Dermis microvascular lymphatic vessel endothelial cell (primary cell): ENCODE measurements around the gene PDCD5. TPM values are rescaled to one million over a fixed set of nuclear protein-coding genes. Genes with fewer than 3 reads are reported as not detected.
"Not testable (repeated sequence)": the region's sequence is repeated elsewhere in the genome, so short reads cannot be mapped to it uniquely, and the experiment has no call there.

ENCODE experiments used
- DNase-seq, 2 donors: peaks; one replicate each; pipeline versions ENCODE4 v3.0.0 to v3.0.0-alpha.2; 2010; ENCODE audit warnings: low read depth in 2 of 2
- total RNA-seq: library from RNA; depleted of rRNA; stranded (reverse); fragments of >200 nt; gene quantifications from 2 replicates; pipeline ENCODE4 v1.2.1, GENCODE V29; 2014

Gene PDCD5
- total RNA-seq, 1 donor from 2014 or later: 80.7 TPM

GRCh38 chr19:32576790-32577189 is 4.2 kb upstream of the PDCD5 start:
- no peak for DNase-seq

GRCh38 chr19:32580353-32580900 is 563 bp upstream of the PDCD5 start:
- DNase-seq: no peak

GRCh38 chr19:32581705-32582179 is 752 bp downstream of the PDCD5 start:
- peak; percentile 15 to 32 for DNase-seq

DNA sequence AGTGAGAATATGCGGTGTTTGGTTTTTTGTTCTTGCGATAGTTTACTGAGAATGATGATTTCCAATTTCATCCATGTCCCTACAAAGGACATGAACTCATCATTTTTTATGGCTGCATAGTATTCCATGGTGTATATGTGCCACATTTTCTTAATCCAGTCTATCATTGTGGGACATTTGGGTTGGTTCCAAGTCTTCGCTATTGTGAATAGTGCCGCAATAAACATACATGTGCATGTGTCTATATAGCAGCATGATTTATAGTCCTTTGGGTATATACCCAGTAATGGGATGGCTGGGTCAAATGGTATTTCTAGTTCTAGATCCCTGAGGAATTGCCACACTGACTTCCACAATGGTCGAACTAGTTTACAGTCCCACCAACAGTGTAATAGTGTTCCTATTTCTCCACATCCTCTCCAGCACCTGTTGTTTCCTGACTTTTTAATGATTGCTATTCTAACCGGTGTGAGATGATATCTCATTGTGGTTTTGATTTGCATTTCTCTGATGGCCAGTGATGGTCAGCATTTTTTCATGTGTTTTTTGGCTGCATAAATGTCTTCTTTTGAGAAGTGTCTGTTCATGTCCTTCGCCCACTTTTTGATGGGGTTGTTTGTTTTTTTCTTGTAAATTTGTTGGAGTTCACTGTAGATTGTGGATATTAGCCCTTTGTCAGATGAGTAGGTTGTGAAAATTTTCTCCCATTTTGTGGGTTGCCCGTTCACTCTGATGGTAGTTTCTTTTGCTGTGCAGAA is 6.9 kb downstream of the PDCD5 start:
- not testable (repeated sequence) for DNase-seq

GRCh38 chr19:32594021-32594420 is 13.0 kb downstream of the PDCD5 start:
- no peak for DNase-seq

- DNase-seq: no peak
These were observed 14.5 kb downstream of the PDCD5 start for GRCh38 chr19:32595491-32595890.

- DNase-seq: no peak
These were observed 17.0 kb downstream of the PDCD5 start for GRCh38 chr19:32598022-32598421.

GRCh38 chr19:32599258-32599657 is 18.3 kb downstream of the PDCD5 start:
- DNase-seq: no peak

DNA sequence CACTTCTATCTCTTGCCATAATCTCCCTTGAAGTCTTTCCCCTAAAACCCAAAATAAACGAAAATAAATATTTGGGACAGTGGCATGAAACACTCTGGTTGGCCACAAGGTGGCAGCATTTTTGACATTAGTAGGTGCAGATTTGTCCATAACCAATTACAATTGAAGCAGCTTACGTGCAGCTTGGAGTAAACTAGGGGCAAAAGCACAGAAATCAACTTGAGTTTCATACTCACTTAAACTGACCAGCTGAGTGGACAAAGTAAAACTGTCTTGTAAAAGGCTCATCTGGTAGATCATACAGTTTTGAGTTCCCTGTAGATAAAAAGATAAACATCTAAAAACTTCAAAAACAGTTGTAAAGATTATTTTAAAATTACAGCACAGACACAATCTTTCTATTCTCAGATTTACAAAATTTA is 18.8 kb downstream of the PDCD5 start:
- DNase-seq: peak; percentile 57 to 80

DNA sequence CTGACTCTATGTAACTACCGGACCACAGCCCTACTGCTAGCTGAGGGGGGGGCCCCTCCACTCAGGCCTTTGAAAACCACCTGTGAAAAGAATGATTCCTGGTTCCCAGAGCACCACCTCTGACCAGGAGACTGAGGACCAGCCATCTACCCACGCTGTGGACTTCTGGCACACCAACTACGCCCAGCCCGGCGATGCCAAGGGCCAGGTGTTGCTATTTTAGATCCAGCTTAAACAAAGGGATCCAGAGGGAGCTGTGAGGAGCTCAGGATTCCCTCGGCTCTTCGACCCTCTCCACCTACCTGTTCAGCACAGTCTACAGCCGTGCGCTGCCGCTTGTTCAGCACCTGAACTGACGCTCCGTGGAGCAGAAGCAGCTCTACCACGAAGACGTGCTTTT is 23.0 kb downstream of the PDCD5 start:
- DNase-seq: no peak

DNA sequence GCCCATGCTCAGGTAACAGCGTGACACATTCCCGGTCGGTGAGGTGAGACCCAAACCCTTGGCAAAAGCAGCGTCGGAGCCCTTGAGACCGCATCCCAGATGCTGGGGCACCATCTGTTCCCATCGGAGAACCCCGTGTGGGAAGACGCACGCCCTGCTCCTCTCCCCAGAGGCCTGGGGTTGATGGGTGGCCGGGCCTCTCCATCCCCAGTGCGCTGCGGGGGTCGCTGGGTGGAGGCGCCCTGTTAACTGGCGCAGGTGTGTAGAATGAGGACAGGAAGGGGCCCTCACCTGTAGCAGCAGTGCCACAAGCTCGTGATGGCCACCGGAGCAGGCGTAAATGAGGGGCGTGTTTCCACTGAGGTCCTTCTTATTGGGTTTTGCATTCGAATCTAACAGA is 24.6 kb downstream of the PDCD5 start:
- no peak for DNase-seq

- no peak for DNase-seq
These were observed 25.3 kb downstream of the PDCD5 start for GRCh38 chr19:32606289-32606688.

DNA sequence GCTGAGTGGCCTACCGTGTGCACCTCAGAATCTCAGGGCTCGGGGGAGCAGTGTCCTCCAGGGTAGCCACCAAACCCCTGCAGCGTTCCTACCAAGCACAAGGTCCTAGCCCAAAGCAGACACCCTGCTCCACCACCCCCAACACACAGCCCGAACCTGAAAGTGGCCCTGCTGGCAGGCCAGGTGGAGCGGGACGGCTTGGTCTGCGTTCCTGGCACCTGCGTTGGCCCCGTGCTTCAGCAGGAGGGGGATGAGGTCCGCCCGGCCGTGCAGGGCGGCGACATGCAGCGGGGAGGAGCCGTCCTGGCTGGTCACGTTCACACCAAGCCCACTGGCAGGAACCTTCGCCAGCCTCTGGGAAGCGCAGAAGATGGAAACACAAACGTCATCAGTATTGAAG is 26.5 kb downstream of the PDCD5 start:
- DNase-seq: no peak

DNA sequence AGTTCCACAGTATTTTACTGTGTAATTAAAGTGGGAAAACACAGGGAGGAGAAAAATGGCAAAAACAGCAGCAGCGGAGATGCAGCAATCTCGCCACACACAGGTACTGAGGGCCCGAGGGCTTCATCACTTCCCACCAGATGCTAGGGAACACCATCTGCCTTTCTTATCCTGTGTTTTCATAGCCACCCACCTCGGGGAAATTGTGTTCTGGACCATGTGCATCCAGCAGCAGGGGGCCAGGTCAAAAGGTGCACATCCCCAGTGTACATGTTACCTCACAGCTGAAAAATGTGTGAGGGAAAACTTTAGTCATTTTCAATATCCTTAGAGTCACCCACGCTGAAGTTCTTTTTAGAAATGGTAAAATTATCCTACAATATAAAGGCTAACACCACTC is 30.2 kb downstream of the PDCD5 start:
- no peak for DNase-seq

DNA sequence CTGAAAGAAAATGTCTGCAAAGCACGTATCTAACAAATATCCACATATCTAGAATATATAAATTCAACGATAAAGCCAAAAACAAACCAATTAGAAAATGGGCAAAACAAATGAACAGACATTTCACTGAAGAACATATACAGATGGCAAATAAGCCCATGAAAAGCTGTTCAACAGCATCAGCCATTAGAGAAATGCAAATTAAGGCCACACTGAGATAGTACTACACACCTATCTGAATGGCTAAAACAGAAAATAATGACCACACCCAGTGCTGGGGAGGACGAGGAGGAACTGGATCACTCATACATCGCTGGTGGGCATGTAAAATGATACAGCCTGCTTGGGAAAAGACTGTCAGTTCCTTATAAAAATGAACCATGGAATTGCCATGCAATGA is 32.0 kb downstream of the PDCD5 start:
- no peak for DNase-seq

DNA sequence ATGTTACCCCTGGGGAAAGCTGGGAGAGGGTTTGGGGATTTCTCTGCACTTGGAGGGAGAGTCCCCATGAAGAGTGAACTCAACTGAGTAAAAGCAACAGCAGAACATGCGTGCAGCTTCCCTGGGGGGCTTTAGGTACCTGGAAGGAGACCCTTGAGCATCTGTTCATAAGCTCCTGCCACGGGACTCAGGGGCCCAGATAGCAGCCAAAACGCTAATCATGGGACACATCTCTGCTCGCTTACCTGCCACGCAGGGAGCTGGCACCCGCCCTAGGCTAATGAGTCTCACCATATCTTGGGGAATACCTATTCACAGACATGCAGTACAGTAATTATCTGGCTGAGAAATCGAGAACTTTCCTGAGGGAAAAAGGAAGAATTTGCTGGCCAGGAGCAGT is 33.9 kb downstream of the PDCD5 start:
- DNase-seq: no peak

DNA sequence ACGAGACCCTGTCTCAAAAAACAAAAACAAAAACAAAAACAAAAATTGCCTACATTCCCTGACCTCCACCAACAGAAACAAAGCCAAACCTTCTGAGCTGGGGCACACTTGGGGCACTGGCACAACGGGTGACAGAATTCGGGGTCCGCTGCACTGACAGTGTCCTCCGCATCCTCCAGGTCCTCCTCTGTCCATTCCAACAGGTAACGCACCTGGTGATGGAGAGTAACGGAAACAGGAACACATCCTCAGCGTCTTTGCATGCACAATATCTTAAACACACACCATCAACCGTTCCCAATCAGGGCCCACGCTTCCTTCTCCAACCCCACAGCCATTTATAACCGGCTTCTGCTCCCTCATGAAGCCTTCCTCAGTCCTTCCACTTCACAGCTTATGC is 34.6 kb downstream of the PDCD5 start:
- no peak for DNase-seq

DNA sequence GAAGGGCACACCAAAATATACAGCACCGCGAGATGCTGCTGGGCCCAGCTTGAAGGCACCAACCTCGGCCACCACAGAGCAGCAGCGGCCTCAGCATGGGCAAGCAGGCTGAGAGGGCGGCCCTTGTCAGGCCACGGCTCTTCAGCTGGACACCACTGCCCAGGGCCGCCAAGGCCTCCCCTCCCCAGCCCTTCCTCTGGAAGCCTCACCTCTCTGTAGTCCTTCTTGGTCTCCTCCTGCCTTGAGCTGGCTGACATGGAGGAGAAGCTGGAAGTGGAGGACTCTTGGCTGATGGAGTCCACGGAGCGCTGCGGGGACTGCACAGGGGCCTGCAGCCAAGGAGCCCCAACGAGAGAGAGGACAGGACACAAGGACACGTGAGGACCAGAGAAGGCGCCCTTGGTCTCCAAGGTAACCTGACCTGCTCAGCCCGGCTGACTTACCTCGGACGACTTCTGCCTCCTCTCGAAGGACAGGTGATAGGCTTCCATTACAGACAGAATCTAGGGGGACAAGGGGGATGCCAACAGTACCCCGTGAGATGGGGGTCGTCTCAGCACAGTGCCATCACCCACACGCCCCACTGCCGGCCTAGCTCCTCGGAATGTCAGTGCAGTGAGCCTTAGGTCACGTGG is 38.2 kb downstream of the PDCD5 start:
- no peak for DNase-seq

- no peak for DNase-seq
These were observed 41.0 kb downstream of the PDCD5 start for GRCh38 chr19:32622002-32622401.

DNA sequence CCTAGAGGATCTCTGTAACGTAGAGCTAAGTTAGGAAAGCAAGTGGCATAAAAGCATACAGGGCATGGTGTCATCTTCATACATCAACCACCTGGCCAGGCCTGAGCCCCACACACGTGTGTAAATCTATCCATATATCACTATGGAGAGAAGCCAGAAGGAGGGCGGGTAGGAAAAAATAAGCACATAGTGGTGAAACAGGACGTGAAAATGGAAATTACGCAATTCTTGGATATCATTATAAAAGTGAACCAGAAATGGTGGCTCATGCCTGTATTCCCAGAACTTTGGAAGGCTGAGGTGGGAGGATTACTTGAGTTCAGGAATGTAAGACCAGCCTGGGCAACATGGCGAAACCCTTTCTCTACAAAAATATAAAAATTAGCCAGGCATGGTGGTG is 43.4 kb downstream of the PDCD5 start:
- DNase-seq: peak in 1 of 2 donors; percentile 49

- DNase-seq: no peak
These were observed 46.0 kb downstream of the PDCD5 start for GRCh38 chr19:32626969-32627368.

DNA sequence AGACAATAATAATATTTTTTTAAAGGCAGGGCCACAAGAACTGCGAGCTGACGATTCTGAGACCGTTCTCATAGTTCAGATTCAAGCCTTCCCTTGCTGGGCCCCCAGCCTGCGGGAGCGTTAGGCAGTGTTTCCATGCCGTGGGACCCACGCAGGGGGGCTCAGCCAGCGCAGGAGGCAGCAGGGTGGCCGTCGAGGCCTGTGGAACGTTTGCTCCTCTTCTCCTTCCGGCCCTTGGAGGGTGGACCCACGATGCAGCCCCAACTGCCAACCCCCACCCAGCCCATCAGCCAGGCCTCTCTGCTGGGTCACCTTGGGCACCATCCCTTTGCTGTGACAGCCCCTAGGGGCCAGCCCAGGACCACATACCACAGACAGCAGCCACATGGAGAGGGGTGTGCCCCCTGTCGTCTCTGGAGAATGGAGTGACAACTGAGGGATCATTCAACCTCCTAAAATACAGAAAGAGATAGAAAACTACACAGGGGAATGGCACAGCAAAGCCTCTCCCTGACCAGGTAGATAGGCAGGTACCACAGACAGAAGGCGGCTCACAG is 46.8 kb downstream of the PDCD5 start:
- no peak for DNase-seq

DNA sequence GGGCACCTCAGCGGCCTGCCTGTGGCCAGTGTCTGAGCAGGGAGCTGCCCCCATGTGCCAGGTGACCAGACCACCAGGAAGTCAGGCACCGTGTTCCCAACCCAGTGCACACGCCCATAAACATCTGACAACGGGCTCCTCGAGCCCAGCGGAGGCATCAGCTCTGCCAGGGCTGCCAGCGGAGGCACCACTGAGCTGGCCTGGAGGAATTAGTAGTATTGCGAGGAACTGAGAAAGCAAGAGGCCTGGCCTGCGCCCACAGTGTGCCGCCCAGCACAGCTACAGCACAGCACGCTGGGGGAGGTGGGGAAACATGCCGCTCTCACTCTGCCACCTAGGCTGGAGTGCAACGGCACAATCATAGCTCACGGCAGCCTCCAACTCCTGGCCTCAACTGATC is 49.3 kb downstream of the PDCD5 start:
- DNase-seq: no peak
